GM23338 (cell line): ENCODE results near the gene ARL15.

Source experiments
- EZH2 ChIP-seq: fragments of 200-600 bp; sonication (generic); IDR thresholded peaks from one replicate; pipeline ENCODE4 v1.8.0; 2017; ENCODE audit warnings: antibody characterized with exemption, mild to moderate bottlenecking, low read depth; ENCODE audit not compliant: unreplicated experiment
- TF ChIP-seq, protein P1 (sequence below), 2 experiments: fragments of 200-600 bp in 1 of 2; sonication (generic) in 1 of 2; conservative IDR thresholded peaks; 2 replicates each; pipeline versions ENCODE4 v1.5.1 to v1.6.1; 2016 to 2017; ENCODE audit warnings: antibody characterized with exemption in 2 of 2, low read depth in 2 of 2, mild to moderate bottlenecking in 2 of 2, moderate library complexity in 1 of 2

DNA sequence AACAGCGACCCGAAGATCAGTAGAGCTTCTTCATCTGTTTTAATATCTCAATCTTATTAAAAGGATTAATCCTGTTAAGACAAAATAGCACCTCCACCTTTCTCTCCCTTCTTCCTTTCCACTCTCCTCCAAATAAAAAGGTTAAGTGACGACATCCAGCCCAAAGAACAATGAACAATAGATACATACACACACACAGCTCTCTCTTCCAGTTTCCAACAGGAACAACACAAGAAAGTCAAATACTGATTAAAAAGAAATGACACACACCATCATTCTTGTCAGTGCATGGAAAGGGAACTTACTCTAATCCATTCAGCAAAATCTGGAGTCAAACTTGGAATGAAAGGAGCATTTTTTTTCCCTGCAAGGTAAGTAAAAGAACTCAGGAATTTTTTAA is 2.8 kb downstream of the ARL15 start:
- TF ChIP-seq, protein P1, sequence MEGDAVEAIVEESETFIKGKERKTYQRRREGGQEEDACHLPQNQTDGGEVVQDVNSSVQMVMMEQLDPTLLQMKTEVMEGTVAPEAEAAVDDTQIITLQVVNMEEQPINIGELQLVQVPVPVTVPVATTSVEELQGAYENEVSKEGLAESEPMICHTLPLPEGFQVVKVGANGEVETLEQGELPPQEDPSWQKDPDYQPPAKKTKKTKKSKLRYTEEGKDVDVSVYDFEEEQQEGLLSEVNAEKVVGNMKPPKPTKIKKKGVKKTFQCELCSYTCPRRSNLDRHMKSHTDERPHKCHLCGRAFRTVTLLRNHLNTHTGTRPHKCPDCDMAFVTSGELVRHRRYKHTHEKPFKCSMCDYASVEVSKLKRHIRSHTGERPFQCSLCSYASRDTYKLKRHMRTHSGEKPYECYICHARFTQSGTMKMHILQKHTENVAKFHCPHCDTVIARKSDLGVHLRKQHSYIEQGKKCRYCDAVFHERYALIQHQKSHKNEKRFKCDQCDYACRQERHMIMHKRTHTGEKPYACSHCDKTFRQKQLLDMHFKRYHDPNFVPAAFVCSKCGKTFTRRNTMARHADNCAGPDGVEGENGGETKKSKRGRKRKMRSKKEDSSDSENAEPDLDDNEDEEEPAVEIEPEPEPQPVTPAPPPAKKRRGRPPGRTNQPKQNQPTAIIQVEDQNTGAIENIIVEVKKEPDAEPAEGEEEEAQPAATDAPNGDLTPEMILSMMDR (conservative IDR thresholded peaks at IDR 0.05; ENCODE audit: low read depth in 2 of 2) = no peak
- no peak for TF ChIP-seq EZH2
